HL-60 (cell line): ENCODE data around the gene NUDCD3.

Source experiments
- DNase-seq, 2 experiments: peaks; one replicate each; pipeline ENCODE4 v3.0.0-alpha.2; 2010 to 2020; ENCODE audit warnings: low read depth in 1 of 2, low spot score in 1 of 2
- H3K27ac ChIP-seq: fragments of 250-450 bp; sonication (Bioruptor Pico); replicated peaks from 2 replicates; pipeline ENCODE4 v1.5.1; 2020; ENCODE audit warnings: mild to moderate bottlenecking, moderate library complexity
- H3K27me3 ChIP-seq: fragments of 250-450 bp; sonication (Bioruptor Pico); 2 replicates; pipeline ENCODE4 v1.5.1; 2021; ENCODE audit warnings: mild to moderate bottlenecking, moderate library complexity; ENCODE audit not compliant: insufficient read depth, poor library complexity, severe bottlenecking
- H3K4me3 ChIP-seq: replicated peaks from 2 replicates; pipeline ENCODE4 v1.5.1; 2011; ENCODE audit warnings: mild to moderate bottlenecking, control low read depth, low read length; ENCODE audit not compliant: insufficient read depth
- CTCF ChIP-seq: IDR thresholded peaks from one replicate; pipeline ENCODE4 v1.5.1; 2011; ENCODE audit warnings: low read length, control low read depth, inconsistent platforms; ENCODE audit not compliant: insufficient read depth
- GABPA ChIP-seq: IDR thresholded peaks from 2 replicates; pipeline ENCODE4 v1.6.1; 2012; ENCODE audit warnings: low read depth
- POLR2AphosphoS5 ChIP-seq: IDR thresholded peaks from 2 replicates; pipeline ENCODE4 v1.6.1; 2012; ENCODE audit warnings: low read depth
- REST ChIP-seq: IDR thresholded peaks from 2 replicates; pipeline ENCODE4 v1.6.1; 2012; ENCODE audit warnings: low read depth; ENCODE audit not compliant: insufficient replicate concordance
- SPI1 ChIP-seq: IDR thresholded peaks from 2 replicates; pipeline ENCODE4 v1.6.1; 2012; ENCODE audit warnings: low read depth, mild to moderate bottlenecking, borderline replicate concordance

Gene NUDCD3

GRCh38 chr7:44466300-44467216 lies 23.9 kb downstream of the NUDCD3 start:
- Histone ChIP-seq H3K4me3 (no peak overlapping the region), H3K27me3 (no peaks in the 10 kb centered on the region), H3K27ac (no peak overlapping the region)
- DNase-seq, result no peak
- TF ChIP-seq REST, result no peak
- no peak for TF ChIP-seq CTCF
- no peak for TF ChIP-seq SPI1
- no peak for TF ChIP-seq GABPA
- no peak for TF ChIP-seq POLR2AphosphoS5

GRCh38 chr7:44465490-44465889 lies 25.0 kb downstream of the NUDCD3 start:
- DNase-seq, result no peak
- H3K27ac ChIP-seq, result no peak overlapping the region
- no peak overlapping the region for H3K4me3 ChIP-seq
- TF ChIP-seq GABPA, result no peak
- TF ChIP-seq SPI1, result no peak
- TF ChIP-seq REST, result no peak
- no peak for TF ChIP-seq CTCF
- TF ChIP-seq POLR2AphosphoS5, result no peak
- H3K27me3 ChIP-seq, result no peaks in the 10 kb centered on the region

GRCh38 chr7:44463169-44463808 lies 27.2 kb downstream of the NUDCD3 start:
- TF ChIP-seq GABPA (no peak), CTCF (no peak), POLR2AphosphoS5 (no peak)
- DNase-seq, result no peak
- Histone ChIP-seq H3K27me3 (no peaks in the 10 kb centered on the region), H3K4me3 (no peak overlapping the region), H3K27ac (no peak overlapping the region)
